Common myeloid progenitor, CD34-positive (primary cell): ENCODE results near the gene HLA-DOA.

ENCODE experiments used
- CTCF ChIA-PET: fragments of 350-600 bp; sonication (Branson Sonifier 250); formaldehyde crosslinking; loops from one replicate; lab custom pipeline; 2021; ENCODE audit warnings: antibody characterized with exemption; lab: Charles Lee
- POLR2A ChIA-PET: fragments of 350-600 bp; sonication (Branson Sonifier 250); formaldehyde crosslinking; loops from one replicate; lab custom pipeline; 2021; ENCODE audit warnings: antibody characterized with exemption; lab: Charles Lee
- DNase-seq, 3 donors: peaks; one replicate each; pipeline versions ENCODE4 v3.0.0 to v3.0.0-alpha.2; 2013
- H3K27ac ChIP-seq, 2 experiments: 1 replicate in 1 of 2; 2 replicates in 1 of 2; pipeline ENCODE4 v1.7.0; 2013; ENCODE audit warnings: inconsistent platforms in 2 of 2, low read length in 2 of 2, mild to moderate bottlenecking in 2 of 2, low read depth in 1 of 2, moderate library complexity in 1 of 2; ENCODE audit not compliant: severe bottlenecking in 2 of 2, insufficient read depth in 1 of 2, poor library complexity in 1 of 2
- H3K27me3 ChIP-seq, 5 experiments: replicated peaks in 2 of 5; 1 replicate in 3 of 5; 2 replicates in 2 of 5; pipeline versions ENCODE4 v1.6.1 to v1.7.0; 2013; ENCODE audit warnings: low read length in 4 of 5, mild to moderate bottlenecking in 2 of 5, moderate library complexity in 2 of 5, inconsistent platforms in 1 of 5; ENCODE audit not compliant: insufficient read depth in 5 of 5, control insufficient read depth in 4 of 5
- H3K36me3 ChIP-seq, 4 experiments: 1 replicate in 2 of 4; 2 replicates in 2 of 4; pipeline versions ENCODE4 v1.6.1 to v1.7.0; 2013; ENCODE audit warnings: low read length in 3 of 4, control low read depth in 1 of 4, mild to moderate bottlenecking in 1 of 4; ENCODE audit not compliant: control insufficient read depth in 4 of 4, insufficient read depth in 4 of 4
- H3K4me1 ChIP-seq, 4 experiments: 1 replicate in 3 of 4; 2 replicates in 1 of 4; pipeline versions ENCODE4 v1.6.1 to v1.7.1; 2013; ENCODE audit warnings: low read length in 3 of 4, mild to moderate bottlenecking in 3 of 4, control low read depth in 1 of 4, inconsistent platforms in 1 of 4, moderate library complexity in 1 of 4; ENCODE audit not compliant: control insufficient read depth in 4 of 4, insufficient read depth in 4 of 4; ENCODE audit errors: control extremely low read depth in 1 of 4
- H3K4me3 ChIP-seq, 7 experiments: 1 replicate in 4 of 7; 2 replicates in 3 of 7; pipeline versions ENCODE4 v1.5.1 to v1.7.0; 2013; ENCODE audit warnings: mild to moderate bottlenecking in 7 of 7, low read length in 6 of 7, moderate library complexity in 6 of 7, inconsistent platforms in 2 of 7, low read depth in 2 of 7, control low read depth in 1 of 7; ENCODE audit not compliant: insufficient read depth in 4 of 7, control insufficient read depth in 1 of 7; ENCODE audit errors: extremely low read depth in 1 of 7
- H3K9me3 ChIP-seq, 5 experiments: 1 replicate in 4 of 5; 2 replicates in 1 of 5; pipeline versions ENCODE4 v1.6.1 to v1.7.1; 2013; ENCODE audit warnings: low read length in 4 of 5, mild to moderate bottlenecking in 2 of 5, inconsistent platforms in 1 of 5, low read depth in 1 of 5, moderate library complexity in 1 of 5; ENCODE audit not compliant: control insufficient read depth in 4 of 5, insufficient read depth in 2 of 5; ENCODE audit errors: control extremely low read depth in 1 of 5
- WGBS: methylation state at CpG from one replicate; pipeline ENCODE4 v1.1.5; 2013; ENCODE audit not compliant: insufficient coverage; 5-methylcytosine and 5-hydroxymethylcytosine counted together

The HLA-DOA gene

GRCh38 chr6:32962213-32962826 lies 47.1 kb downstream of the HLA-DOA start:
- no CpG with 5 or more reads among the region's 1 CpG for WGBS
- DNase-seq, result no peak
- Histone ChIP-seq H3K4me3 (peak overlapping the region in 1 of 7 experiments; percentile 35), H3K4me1 (peaks cover 15 to 40% (median 25%) of the 10 kb centered on the region in 4 experiments), H3K36me3 (no peaks in the 10 kb centered on the region), H3K27me3 (no peaks in the 10 kb centered on the region), H3K9me3 (no peaks in the 10 kb centered on the region), H3K27ac (no peak overlapping the region)
- POLR2A ChIA-PET, result interaction anchor here (2.3 kb wide), 1 partner anchor 10 kb away, joined by 8 read pairs; no protein-coding TSS in a partner anchor
- CTCF ChIA-PET, result interaction anchor here (1.0 to 19.5 kb wide), 4 partner anchors 8 to 74 kb away, joined by 3 to 346 read pairs (median 6); partner anchors contain the start of gene HLA-DMA

GRCh38 chr6:32960563-32960962 lies 48.8 kb downstream of the HLA-DOA start:
- CTCF ChIA-PET, result interaction anchor here (1.5 kb wide), 1 partner anchor 27 kb away, joined by 4 read pairs; no protein-coding TSS in a partner anchor

GRCh38 chr6:32956176-32956575 lies 53.2 kb downstream of the HLA-DOA start:
- Histone ChIP-seq H3K9me3 (no peaks in the 10 kb centered on the region), H3K4me1 (peaks cover 10 to 35% (median 27%) of the 10 kb centered on the region in 4 experiments), H3K4me3 (no peak overlapping the region), H3K36me3 (no peaks in the 10 kb centered on the region), H3K27me3 (no peaks in the 10 kb centered on the region), H3K27ac (no peak overlapping the region)
- CTCF ChIA-PET, result interaction anchor here (1.1 to 11.0 kb wide), 6 partner anchors 9 to 29 kb away, joined by 3 to 346 read pairs (median 30); partner anchors contain the start of genes BRD2 and HLA-DMB
- POLR2A ChIA-PET, result interaction anchor here (7.3 kb wide), 1 partner anchor 13 kb away, joined by 149 read pairs; the partner anchor contains the start of gene BRD2
- DNase-seq, result no peak
- WGBS, result 87% methylated on average over 2 of the region's 2 CpGs

More at GRCh38 chr6:32960563-32960962, 48.8 kb downstream of the HLA-DOA start:
- Histone ChIP-seq H3K27ac (no peak overlapping the region), H3K27me3 (no peaks in the 10 kb centered on the region), H3K4me1 (peaks cover 2 to 23% (median 7%) of the 10 kb centered on the region in 4 experiments), H3K36me3 (no peaks in the 10 kb centered on the region), H3K9me3 (no peaks in the 10 kb centered on the region), H3K4me3 (no peak overlapping the region)
- DNase-seq, result no peak
- POLR2A ChIA-PET, result no interaction called here
- 80% methylated on average over 1 of the region's 5 CpGs for WGBS

GRCh38 chr6:32954986-32955802 lies 54.2 kb downstream of the HLA-DOA start:
- DNase-seq, result no peak
- ChIA-PET POLR2A (interaction anchor here (1.1 to 7.3 kb wide), 2 partner anchors 14 to 28 kb away, joined by 3 to 149 read pairs; partner anchors contain the start of gene BRD2), CTCF (interaction anchor here (0.6 to 11.0 kb wide), 13 partner anchors 8 to 1763 kb away, joined by 3 to 346 read pairs (median 19); partner anchors contain the start of genes BRD2 and HLA-DMB)
- Histone ChIP-seq H3K36me3 (peaks cover 0 to 5% (median 2%) of the 10 kb centered on the region in 4 experiments), H3K4me1 (peaks cover 11 to 43% (median 37%) of the 10 kb centered on the region in 4 experiments), H3K27me3 (no peaks in the 10 kb centered on the region), H3K27ac (no peak overlapping the region), H3K9me3 (no peaks in the 10 kb centered on the region), H3K4me3 (no peak overlapping the region)
- WGBS, result 75% methylated on average over 2 of the region's 3 CpGs

GRCh38 chr6:32954267-32954666 lies 55.1 kb downstream of the HLA-DOA start:
- 100% methylated on average over 2 of the region's 4 CpGs for WGBS
- Histone ChIP-seq H3K4me1 (peaks cover 13 to 52% (median 45%) of the 10 kb centered on the region in 4 experiments), H3K4me3 (no peak overlapping the region), H3K36me3 (peaks cover 2 to 14% (median 9%) of the 10 kb centered on the region in 4 experiments), H3K27me3 (no peaks in the 10 kb centered on the region), H3K27ac (no peak overlapping the region), H3K9me3 (no peaks in the 10 kb centered on the region)
- ChIA-PET POLR2A (interaction anchor here (1.1 to 7.3 kb wide), 2 partner anchors 15 to 29 kb away, joined by 3 to 149 read pairs; partner anchors contain the start of gene BRD2), CTCF (interaction anchor here (0.7 to 11.0 kb wide), 23 partner anchors 10 to 317 kb away, joined by 3 to 346 read pairs (median 7); partner anchors contain the start of genes BRD2, HLA-DMB and TAP2)
- DNase-seq, result no peak
